Stimulated activated naive CD4-positive, alpha-beta T cell treated with Interleukin-2 at 50 U/mL for 16 hours (primary cell): ENCODE results near the gene NASP.
"Not testable (repeated sequence)": the region's sequence is repeated elsewhere in the genome, so short reads cannot be mapped to it uniquely, and the experiment has no call there.

Source experiments
- DNase-seq: peaks from one replicate; lab custom pipeline; 2025; lab: John Stamatoyannopoulos, UW

The NASP gene

DNA sequence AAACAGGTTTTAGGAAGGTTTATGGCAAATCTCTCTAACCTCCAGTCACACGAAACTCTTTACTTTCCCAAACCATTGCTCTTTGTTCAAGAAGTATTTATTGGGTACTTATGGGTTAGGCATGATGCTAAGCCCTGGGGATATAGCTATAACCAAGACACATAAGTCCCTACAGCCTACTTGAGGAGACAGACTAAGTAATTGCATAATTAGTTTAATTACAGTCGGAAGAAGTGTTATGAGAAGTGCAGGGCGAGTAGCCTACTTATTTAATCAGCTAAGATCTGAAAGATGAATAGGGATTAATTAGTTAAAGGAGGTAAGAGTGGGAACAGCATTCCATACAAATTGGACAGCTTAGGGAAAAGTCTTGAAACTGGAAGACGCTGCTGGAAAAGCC is 13.2 kb upstream of the NASP start:
- DNase-seq: no peak

DNA sequence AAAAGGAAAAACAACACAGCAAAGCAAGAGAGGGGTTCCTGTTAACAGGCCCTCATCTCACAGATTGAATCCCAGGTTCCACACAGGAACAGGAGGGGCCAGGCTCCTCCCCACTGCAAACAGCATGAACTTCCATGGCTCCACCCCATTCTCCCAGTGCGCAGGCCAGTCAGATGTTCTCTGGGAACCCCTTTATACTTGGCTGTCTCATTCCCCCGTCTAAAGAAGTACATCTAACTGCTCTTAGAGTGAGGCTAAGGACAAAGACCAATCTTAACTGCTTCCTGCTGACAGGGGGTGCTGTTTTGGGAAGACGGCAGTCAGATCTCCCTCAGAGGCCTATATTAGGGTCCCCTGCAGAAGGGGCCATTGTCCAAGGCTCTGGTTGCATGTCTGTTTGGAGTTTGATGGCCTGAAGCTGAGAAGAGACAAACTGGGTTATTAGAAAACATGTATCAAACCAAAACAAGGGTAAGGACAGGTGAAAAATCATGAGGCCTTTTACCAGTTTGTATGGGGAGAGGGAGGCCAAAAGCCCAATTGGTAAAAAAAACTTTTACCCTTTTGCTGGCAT is 10.5 kb upstream of the NASP start:
- no peak for DNase-seq

DNA sequence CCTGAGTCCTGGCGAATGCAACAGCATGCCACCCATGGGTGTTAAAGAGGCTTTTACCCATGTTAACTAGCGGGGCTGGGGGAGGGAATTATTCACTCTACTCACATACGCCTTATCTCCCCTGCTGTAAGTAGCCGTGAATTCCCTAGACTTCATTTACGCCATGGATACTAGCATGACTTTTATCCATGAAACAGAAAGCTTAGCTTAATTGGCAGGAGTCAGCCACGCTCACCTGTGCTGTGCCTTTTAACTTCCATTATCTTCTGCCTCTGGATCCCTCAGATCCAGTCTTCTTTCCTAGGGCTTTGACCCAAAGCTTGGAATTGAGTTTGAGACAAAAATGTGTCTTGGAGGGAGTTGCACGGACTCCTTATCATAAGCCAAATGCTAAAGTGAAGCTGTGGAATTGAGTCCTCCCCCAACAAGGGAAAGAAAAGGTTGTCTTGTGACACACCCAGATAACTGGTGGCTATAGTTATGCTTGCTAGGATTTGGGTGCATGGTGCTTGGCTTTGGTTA is 9.7 kb upstream of the NASP start:
- DNase-seq: no peak

DNA sequence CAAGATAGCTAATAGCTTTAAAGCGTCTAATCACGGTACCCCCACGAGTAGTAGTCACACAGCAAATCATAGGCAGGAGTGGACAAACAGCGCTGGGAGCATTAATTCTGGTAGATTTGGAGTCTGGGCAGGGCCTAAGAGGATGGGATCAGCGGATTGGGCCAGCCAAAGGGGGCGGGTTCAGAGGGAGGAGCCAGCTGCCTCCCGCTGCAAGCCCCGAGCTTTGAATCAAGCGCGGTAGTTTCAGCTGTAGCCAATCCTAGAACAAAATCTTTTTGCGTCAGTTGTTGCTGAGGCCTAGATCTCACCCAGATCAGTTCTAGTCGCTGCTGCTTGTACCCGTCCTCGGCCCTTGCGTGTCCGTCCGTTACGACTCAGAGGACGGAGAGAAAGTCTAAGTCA is 576 bp upstream of the NASP start:
- DNase-seq: peak; percentile 95

DNA sequence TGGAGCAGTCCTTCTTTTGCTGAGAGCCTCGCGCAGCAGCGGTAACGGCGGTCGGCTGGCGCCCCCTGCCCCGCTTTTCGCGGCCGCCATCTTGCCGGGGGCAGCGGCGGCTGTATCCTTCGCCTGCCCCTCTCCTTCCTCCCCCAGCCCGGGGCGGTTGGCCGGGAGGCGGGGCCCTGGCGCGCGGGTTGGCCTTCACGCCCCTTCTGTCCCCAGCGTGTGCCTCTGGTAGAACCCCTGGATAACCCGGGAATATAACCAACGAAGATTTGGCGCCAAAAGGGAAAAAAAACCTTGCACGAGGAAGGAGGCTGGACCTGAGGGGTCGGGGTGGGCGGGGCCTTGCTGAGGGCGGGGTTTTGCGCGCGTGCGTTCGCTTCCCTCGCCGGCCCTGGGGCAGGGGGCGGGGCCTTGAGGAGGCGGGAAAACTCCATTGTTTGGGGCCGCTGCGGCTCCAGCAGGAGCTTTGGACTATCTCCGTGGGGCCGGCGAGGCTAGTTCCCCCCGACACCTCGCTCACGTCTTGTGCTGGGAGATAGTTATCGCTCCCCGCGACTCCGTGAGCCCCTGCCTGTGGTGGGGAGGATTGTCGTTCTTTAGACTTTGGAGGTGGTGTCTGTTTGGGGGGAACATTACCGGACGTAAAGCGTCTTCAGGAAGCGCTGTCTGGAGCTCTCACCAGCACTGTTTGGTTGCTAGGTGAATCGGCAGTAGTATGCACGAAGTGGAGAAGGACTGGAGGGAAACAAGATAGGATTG is 689 bp downstream of the NASP start:
- peak; percentile 89 for DNase-seq

DNA sequence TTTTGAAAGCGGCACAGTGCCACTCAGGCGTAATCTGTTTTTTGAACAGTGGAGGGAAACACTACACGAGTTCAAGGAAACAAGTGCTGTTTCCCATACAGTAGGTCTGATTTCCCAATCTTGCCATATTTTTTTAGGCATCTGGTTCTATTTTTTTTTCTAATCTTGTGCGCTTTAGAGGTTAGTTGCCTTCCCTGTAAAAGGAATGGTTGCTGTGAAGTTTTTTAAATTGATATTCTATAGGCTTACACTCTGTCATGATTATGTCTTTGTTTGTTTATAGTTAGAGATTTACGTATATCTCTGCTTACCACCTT is 1.2 kb downstream of the NASP start:
- no peak for DNase-seq

DNA sequence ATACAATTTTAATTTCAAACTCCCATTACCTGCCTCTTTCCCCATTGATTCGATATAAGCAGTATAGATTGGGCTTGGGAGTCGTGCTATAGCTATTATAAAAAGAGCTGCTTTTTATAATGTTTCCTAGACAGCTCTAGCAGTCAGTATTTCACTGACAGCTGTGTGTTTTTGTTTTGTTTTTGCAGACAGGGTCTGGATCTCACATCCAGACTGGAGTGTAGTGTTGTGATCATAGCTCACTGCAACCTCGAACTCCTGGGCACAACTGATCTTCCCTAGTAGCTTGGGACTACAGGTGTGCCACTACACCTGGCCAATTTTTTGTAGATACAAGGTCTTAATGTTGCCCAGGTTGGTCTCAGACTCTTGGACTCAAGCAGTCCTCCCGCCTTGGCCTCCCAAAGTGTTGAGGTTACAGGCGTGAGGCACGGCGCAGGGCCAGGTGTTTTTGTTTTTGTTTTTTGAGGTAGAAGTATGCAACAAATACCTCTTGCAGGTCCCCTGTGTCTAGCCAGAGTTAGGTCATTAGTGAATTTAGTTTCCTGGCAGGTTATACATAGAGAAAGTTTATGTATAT is 1.7 kb downstream of the NASP start:
- no peak for DNase-seq

DNA sequence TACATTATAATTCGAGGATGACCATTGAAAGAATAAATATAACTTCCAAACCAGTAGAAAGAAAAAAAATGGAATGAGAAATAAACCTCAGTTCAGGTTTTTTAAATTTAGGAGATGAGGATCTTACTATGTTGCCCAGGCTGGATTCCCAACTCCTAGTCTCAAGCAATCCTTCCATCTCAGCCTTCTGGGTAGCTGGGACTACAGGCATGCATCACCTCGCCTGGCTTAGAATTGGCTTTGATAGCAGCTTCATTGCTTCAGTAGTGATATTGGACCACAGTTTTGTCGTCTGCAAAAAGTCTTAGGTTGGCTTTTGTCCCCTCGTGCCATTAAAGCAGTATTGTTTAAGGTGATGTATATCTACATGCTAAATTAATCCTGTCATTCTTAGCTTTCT is 2.9 kb downstream of the NASP start:
- DNase-seq: no peak

DNA sequence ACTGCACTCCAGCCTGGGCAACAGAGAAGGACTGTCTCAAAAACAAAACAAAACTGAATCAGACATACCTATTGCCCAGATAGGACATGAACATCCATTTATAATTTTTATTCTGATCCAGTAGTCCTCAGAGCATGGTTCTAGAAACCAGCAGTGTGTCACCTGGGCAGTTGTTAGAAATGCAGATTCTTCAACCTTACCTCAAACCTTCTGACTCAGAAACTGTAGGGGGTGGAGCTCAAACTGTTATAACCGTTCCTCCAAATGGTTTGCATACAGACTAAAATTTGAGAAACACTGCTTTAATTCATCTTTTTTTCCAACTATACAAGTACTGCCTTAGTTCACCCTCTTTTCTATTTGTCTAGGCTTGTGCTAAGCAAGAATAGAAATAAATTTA is 6.0 kb downstream of the NASP start:
- DNase-seq: no peak

DNA sequence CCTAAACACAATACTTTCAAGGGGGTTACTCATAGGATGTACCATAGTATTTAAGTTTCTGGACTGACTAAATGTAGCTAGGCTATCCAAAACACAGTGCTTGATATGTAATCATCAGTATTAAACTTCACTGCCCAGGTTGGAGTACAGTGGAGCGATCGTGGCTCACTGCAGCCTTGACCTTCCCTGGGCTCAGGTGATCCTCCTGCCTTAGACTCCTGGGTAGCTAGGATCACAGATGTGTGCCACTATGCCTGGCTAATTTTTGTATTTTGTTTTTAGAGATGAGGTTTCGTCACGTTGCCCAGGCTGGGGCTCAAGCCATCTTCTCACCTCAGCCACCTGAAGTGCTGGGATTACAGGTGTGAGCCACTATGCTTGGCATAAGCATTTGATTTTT is 10.6 kb downstream of the NASP start:
- no peak for DNase-seq

DNA sequence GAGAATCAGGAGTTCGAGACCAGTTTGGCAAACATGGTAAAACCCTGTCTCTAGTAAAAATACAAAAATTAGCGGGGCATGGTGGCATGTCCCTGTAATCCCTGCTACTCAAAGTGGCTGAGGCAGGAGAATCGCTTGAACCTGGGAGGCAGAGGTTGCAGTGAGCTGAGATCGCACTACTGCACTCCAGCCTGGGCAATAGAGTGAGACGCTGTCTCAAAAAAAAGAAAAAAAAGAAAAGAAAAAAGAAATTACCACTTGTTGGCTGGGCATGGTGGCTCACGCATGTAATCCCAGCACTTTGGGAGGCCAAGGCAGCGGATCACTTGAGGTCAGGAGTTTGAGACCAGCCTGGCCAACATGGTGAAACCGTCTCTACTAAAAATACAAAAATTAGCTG is 12.9 kb downstream of the NASP start:
- DNase-seq: not testable (repeated sequence)

DNA sequence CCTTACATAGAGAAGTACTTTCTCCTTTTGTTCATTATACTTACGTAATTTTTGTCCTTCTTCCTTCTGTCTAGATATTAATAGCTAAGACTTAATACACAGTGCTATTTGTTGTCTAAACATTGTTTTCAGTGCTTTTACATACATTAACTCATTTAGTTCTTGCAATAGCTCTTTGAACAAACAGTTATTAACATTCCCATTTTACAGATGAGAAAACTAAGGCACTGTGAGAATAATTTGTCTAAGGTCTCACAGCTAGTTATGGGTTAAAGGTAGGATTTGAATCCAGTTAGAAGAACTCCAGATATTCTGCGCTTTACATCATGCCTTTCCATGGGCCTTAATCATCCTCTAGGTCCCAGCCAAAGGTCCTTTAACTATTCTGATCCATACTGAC is 20.4 kb downstream of the NASP start:
- DNase-seq: no peak

DNA sequence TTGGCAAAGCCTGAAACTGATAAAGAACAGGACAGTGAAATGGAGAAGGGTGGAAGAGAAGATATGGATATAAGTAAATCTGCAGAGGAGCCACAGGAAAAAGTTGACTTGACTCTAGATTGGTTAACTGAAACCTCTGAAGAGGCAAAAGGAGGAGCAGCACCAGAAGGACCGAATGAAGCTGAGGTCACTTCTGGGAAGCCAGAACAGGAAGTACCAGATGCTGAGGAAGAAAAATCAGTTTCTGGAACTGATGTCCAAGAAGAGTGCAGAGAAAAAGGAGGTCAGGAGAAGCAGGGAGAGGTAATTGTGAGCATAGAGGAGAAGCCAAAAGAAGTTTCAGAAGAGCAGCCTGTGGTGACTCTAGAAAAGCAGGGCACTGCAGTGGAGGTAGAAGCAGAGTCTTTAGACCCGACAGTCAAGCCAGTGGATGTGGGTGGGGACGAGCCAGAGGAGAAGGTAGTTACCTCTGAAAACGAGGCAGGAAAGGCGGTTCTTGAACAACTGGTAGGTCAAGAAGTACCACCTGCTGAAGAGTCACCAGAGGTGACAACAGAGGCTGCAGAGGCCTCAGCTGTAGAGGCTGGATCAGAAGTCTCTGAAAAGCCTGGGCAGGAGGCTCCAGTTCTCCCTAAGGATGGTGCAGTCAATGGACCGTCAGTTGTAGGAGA is 23.7 kb downstream of the NASP start:
- no peak for DNase-seq

DNA sequence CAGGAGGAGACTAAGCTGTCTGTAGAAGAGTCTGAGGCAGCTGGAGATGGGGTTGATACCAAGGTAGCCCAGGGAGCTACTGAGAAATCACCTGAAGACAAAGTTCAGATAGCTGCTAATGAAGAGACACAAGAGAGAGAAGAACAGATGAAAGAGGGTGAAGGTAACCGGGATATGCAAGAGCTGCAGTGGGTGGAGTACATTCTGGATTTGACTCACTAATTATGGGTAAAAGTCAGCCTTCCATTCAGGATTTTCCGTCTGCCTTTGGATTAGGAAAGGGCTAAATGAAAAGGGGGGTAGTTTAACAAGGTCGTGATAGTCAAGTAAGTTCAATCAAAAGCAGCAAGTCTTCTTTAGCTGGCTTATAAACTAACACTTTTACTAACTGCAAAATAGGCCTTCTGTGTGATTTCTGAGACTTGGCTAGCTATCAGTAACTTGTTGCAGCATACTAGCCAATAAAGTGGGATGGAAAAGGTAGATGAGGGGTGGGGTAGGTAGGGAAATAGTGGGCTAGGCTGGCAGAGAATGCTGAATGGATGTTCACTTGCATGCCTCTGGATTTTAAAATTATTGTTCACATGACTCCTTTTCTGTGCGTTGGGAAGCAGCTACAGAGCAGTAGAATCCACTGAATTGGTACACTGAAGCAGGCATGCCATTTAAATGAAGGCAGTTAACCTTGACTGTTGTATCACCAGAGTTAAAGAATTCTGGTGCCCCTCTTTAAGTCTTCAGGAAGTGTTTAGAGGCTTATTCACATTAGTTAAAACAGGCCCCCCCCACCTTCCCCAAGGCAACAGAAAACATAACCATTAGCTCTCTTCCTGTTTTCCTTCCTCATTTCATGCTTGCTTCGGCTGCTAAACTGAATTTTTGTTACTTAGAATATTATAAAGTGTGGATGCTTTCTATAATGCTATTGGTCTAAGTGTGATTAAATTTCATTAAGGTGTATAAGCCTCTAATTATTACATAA is 24.6 kb downstream of the NASP start:
- DNase-seq: no peak

DNA sequence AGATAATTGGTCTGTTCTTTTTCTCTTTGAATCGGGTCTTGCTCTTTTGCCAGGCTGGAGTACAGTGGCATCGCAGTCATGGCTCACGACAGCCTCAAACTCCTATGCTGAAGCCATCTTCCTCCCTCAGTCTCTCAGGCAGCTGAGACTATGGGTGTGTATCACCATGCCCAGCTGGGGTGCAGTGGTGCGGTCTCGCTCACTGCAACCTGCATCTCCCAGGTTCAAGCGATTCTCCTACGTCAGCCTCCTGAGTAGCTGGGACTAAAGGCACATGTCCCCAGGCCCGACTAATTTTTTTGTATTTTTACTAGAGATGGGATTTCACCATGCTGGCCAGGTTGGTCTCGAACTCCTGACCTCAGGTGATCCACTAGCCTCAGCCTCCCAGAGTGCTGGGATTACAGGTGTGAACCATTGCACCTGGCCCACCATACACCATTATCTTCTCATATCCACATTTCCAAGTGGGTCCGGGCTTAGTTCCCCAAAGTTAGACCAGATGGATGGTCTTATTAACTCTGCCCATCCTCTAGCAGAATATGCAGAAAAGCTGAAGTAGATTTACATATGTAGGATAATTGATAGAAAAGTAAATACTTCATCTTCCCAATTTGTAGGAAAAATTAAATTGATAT is 26.9 kb downstream of the NASP start:
- no peak for DNase-seq

DNA sequence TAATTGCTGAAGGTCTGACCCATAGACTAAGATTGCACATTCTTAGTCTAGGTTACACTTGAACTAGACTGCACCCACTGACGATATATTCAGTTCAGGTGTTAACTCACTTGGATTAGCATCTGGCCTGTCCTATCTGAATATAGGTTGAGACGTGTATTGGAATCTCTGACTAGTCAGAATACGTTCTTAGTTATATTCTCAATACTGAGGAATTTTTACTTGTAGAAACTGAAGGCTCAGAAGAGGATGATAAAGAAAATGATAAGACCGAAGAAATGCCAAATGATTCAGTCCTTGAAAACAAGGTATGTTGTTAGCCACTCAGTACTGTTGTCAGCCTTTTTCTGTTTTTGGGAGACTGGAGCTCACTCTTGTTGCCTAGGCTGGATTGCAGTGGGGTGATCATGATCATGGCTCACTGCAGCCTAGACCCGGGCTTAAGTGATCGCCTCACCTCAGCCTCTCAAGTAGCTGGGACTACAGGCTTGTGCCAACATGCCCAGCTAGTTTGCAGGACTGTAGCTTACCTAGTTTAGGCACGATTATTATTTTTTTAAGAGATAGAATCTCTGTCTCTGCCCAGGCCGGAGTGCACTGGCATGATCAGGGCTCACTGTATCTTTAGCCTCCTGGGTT is 29.2 kb downstream of the NASP start:
- no peak for DNase-seq

DNA sequence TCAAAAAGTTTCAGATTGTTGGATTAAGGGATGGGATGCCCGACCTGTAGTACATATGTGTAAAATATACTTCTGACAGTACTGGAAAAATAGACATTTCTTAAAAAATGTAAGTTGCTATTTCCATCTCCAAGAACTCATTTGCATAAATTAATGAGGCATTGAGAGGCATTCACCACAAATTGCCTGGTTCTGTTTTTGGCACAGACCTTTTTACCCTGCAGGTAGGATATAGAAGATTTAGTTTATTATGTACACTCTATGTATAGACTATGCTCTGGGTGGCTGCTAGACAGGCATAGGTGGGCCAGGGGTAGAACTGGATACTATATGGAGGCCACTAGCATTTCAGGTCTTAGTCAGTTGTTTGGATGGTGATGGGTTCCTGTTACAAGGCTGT is 32.0 kb downstream of the NASP start:
- no peak for DNase-seq

DNA sequence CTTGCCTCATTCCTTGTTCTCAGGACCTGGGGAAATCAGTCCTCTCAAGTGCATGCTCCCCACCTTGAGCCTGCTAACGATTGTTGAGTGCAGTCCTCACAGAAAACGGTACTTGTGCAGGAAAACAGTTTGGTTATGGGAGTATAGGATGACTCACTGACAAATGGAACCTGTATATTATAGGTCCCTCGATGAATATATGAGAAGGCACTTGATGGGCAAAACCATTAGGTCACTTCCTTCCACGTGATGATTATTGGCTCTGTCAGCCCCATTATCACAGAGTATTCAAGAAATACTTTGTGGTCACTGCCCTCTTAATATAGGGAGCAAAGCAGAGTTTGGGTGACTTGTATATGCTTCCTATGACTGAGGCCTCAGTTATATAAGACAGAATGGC is 33.8 kb downstream of the NASP start:
- no peak for DNase-seq

DNA sequence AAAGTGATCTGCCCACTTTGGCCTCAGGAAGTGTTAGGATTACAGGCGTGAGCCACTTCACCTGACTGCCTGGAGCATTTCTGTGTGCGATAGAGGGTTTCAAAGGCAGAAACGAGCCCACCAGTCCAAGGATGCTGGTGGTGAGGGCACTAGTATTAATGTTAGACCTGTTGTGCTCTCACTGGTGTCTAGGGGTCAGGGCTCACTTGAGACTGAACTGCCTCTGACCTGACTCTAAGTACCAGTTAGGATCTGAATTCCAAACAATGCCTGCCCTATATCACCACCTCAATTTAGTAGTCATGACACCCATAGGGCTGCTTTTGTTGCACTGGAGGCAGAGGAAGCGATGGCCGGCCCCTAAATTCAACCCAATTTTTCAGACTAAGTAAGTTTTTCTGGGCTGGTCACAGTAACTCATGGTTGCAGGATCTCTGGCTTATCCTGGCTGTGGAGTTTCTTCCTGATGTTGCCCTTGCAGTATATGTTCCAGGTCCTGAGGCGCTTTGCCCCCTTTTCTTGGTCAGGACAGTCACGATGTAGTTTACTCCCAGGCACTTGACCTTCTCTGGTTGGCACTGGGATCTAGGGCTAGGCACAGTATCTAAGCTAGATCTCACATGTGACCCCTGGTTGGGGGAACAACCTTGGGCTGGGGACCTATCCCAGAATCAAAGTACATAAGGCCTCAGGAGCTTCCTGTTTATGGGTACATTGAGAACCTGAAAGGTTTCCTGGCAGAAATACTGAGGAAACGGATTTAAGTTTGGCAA is 35.5 kb downstream of the NASP start:
- no peak for DNase-seq
